Measurements from ENCODE around the gene THY1.
"Not testable (repeated sequence)": the region's sequence is repeated elsewhere in the genome, so short reads cannot be mapped to it uniquely, and the experiment has no call there.

The THY1 gene

DNA sequence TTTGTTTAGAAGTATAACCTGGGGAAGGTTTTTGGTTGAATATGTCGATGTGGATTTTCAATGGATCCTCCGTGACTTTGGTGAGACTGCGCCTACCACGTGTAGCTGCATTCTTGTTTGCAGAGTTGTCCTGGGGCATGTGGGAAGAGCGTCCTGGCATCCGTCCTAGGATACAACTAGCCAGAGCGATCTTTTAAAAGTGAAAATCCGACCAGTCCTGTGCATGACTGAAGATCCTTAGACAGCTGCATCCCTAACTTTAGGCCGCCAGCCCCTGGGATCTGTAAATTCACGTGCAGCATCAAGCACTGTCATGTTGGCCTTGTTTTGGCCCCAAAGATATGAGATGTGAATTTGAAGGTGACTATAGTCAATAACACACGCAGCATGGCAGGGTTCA is 22.4 kb upstream of the THY1 start:
- DNase-seq (ENCODE audit: low read depth): no peak

GRCh38 chr11:119441898-119442243 is 18.9 kb upstream of the THY1 start:
- no peak for DNase-seq (ENCODE audit: low read depth)

GRCh38 chr11:119438599-119438998 is 15.6 kb upstream of the THY1 start:
- no peak for DNase-seq (ENCODE audit: low read depth)

DNA sequence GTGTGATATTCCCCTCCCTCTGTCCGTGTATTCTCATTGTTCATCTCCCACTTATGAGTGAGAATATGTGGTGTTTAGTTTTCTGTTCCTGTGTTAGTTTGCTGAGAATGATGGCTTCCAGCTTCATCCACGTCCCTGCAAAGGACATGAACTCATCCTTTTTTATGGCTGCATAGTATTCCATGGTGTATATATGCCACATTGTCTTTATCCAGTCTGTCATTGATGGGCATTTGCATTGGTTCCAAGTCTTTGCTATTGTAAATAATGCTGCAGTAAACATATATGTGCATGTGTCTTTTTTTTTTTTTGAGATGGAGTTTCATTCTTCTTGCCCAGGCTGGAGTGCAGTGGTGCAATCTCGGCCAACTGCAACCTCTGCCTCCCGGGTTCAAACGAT is 14.5 kb upstream of the THY1 start:
- not testable (repeated sequence) for DNase-seq (ENCODE audit: low read depth)

GRCh38 chr11:119436711-119437110 is 13.7 kb upstream of the THY1 start:
- no peak for DNase-seq (ENCODE audit: low read depth)

GRCh38 chr11:119436093-119436492 is 13.1 kb upstream of the THY1 start:
- DNase-seq (ENCODE audit: low read depth): no peak

- DNase-seq (ENCODE audit: low read depth): no peak
Measured at GRCh38 chr11:119434591-119435330, 11.8 kb upstream of the THY1 start.

DNA sequence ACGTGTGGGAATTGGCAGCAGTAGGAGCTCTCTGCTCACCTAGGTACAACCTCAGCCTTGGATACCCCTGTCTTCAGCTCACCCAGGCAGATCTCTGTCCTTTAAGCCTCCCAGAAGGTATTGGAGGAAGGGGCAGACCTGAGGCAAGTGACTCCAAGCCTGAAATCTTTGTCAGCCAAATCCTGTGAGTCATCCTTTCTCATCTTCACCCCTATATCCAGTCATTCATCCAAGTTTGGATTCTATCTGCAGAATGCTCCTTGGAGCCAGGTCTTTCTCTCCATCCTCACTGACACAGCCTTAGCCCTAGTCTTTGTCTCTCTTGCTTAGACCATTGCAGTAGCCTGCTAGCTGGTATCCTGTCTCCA is 10.4 kb upstream of the THY1 start:
- no peak for DNase-seq (ENCODE audit: low read depth)

DNA sequence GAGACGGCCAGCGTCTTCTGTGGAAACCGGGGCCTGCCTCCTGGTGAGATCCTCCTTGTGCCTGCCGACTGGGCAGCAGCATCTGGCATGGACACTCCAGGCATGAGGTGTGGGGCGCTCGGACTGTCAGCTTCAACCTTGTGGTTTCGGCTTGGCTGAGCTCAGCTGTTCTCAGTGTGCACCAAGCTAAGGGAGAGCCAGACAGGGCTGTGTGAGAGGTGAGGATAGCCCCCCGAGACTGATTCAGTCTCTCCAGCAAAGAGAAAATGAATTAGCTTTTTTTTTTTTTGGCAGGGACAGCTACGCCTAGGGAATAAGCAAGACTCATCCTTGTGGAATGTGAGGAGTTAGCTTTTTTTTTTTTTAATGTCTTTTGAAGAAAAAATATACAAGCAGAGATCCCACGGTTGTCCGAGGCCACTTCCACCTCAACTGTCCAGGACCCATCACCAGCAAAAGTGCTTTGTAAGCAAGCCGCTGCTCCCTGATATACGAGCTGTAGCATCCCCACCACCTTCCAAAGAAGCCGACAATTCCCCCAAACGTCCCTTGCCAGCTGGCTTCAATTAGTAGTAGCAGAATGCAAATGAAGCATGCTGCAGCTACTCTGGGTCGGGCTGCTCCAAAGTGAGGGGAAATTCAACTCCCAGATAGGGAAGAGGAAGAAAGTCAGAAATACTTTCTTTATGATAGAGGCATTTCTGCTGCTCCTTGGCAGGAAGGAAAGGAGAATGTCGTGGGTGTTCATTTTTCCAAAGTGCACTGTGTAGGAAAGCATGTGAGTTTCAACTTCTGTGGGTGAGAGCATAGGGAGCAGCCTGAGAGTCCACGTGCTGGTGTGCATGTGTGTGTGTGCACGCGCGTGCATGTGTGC is 9.7 kb upstream of the THY1 start:
- no peak for DNase-seq (ENCODE audit: low read depth)

DNA sequence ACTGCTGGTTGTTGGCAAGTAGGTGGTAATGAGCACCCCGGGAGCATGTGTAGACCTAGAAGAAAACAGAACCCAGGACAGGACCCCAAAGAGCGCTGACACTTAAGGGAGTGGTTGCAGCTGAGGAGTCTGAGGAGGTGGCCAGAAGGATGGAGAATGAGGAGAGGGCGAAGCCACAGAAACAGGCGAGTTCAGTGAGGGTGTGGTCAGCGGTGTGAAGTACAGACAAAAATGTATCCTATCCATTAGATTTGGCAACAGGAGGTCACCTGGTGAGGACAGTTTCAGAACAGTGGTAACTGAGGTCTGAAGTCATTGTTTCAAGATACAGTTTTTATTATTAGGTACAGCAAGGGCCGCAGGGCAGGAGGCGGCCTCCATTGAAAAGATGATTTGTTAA is 8.6 kb upstream of the THY1 start:
- DNase-seq (ENCODE audit: low read depth): no peak

DNA sequence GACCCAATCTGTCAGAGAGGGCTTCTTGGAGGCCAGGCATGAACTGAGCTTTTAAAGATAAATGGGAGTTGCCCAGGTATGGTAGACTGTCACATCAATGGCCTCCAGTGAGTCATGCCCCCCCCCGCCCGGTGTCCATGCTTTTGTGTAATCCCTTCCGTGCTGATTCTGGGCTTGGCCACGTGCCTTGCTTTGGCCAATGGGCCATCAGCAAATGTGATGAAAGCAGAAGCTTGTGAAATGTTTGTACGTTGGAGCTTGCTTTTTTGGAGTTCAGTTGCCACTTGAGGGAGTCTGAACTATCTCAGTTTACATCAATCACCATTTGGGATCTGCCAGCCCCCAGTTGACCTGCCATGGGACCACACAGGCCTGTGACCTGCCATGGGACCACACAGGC is 4.3 kb upstream of the THY1 start:
- DNase-seq (ENCODE audit: low read depth): no peak

GRCh38 chr11:119426142-119426541 is 3.2 kb upstream of the THY1 start:
- DNase-seq (ENCODE audit: low read depth): no peak

DNA sequence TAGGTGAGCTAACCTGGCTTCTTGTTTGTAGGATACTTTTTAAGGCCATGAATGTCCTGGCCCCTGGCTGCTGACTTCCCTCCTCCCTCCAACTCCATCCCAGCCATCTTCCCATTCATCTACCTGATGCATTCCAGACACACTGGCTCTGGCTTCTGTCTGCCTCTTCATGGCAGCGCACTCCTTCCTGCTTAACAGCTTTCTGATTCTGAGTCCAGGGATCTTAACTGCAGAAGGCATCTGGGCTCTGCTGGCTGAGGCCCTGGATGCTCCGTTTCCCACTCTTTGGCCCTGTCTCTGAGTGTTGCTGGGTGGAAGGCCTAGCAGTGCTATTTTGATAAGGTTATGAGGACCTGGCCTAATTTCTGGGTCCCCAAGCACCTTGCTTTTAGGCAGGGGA is 1.8 kb upstream of the THY1 start:
- DNase-seq (ENCODE audit: low read depth): no peak

DNA sequence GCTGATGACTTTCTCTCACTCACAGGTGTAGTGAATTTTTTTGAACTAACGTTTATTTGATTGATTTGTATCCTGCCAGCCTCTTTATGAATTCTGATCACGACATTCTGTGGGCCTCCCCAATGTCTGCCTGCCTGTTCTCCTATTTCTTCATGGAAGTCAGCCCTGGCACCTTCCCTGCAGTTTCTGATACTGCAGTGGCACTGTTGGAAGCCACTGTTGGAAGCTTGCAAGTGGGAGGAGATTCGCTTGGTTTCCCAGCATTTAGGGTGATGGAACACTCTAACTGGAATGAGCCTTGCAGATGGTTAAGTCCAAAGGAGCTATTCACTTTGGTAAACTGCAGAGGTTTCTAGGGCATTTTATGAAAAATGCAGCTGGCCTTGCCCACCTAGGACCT is 1.3 kb upstream of the THY1 start:
- DNase-seq (ENCODE audit: low read depth): no peak

- no peak for DNase-seq (ENCODE audit: low read depth)
Measured at GRCh38 chr11:119423509-119424254, 710 bp upstream of the THY1 start.

- DNase-seq (ENCODE audit: low read depth): no peak
Measured at GRCh38 chr11:119421941-119422808, 797 bp downstream of the THY1 start.

DNA sequence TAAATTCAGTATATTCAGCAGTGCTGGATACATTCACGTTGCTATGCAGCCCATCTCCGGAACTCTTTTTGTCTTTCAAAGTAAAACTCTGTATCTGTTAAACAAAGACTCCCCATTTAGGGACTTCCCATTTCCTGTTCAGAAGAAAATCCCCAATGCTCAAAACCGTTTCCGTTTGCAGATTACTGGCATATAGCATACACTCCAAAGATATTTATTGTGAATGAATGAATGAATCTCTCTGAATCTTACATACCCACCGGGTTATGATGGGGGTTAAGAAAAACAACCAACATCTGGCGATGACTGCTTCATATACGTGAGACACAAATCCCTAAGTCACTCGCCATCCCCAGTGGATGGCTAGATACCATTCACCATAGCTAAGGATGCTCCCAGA is 1.6 kb downstream of the THY1 start:
- no peak for DNase-seq (ENCODE audit: low read depth)

DNA sequence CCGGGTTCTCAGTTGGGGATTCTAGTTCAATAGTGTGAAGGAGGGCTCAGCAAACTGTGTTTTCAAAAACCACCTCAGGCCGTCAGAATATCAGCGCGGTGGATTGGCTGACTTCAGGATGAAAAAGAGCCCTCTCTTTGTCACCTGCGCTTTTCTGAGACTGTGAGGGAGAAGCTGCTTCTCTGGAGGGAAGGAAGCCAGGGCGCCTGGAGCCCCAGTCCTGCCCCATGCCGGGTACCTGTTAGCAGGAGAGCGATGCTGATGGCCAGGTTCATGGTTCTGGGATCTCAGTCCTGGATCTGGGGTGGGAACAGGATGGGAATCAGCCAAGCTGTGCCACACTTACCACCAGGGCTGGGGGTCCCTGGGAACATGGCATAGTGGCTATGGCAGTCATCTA is 2.3 kb downstream of the THY1 start:
- DNase-seq (ENCODE audit: low read depth): no peak

GRCh38 chr11:119419834-119420492 is 3.0 kb downstream of the THY1 start:
- DNase-seq (ENCODE audit: low read depth): no peak

- DNase-seq (ENCODE audit: low read depth): no peak
Measured at GRCh38 chr11:119419246-119419645, 3.7 kb downstream of the THY1 start.

DNA sequence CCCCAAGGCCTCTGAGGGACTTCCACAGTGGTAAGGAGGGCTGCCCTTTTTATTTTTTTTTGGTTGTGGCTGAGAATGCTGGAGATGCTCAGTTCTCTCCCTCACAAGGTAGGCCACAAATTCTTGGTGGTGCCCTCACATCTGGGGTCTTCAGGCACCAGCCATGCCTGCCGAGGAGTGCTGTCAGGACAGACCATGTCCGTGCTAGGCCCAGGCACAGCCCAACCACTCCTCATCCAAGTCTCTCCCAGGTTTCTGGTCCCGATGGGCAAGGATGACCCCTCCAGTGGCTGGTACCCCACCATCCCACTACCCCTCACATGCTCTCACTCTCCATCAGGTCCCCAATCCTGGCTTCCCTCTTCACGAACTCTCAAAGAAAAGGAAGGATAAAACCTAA is 4.2 kb downstream of the THY1 start:
- no peak for DNase-seq (ENCODE audit: low read depth)

All from activated T-cell treated with anti-CD3 and anti-CD28 coated beads for 48 hours (primary cell).